Activated CD8-positive, alpha-beta T cell treated with anti-CD3 and anti-CD28 coated beads for 36 hours (primary cell): ENCODE data around the gene EYS. TPM values are rescaled to one million over a fixed set of nuclear protein-coding genes. Genes with fewer than 3 reads are reported as not detected.
"Not testable (repeated sequence)": the region's sequence is repeated elsewhere in the genome, so short reads cannot be mapped to it uniquely, and the experiment has no call there.

Source experiments
- ATAC-seq: fragments of 200-7000 bp; cut with Tn5 transposase; one replicate; pipeline ENCODE4 v1.10.0; 2021; ENCODE audit warnings: mild to moderate bottlenecking, moderate library complexity
- CTCF ChIA-PET: fragments of 350-600 bp; sonication (Branson Sonifier 250); formaldehyde crosslinking; loops from one replicate; lab custom pipeline; 2021; ENCODE audit warnings: antibody characterized with exemption; lab: Charles Lee
- POLR2A ChIA-PET: fragments of 350-600 bp; sonication (Branson Sonifier 250); formaldehyde crosslinking; loops from one replicate; lab custom pipeline; 2021; ENCODE audit warnings: antibody characterized with exemption; lab: Charles Lee
- DNase-seq: peaks from one replicate; pipeline ENCODE4 v3.0.0-alpha.2; 2020
- H3K27ac Mint-ChIP-seq: one replicate; pipeline ENCODE4 v1.8.0; 2021; ENCODE audit warnings: mild to moderate bottlenecking, mixed read lengths
- H3K27me3 Mint-ChIP-seq: one replicate; pipeline ENCODE4 v1.8.0; 2021; ENCODE audit warnings: mixed read lengths
- H3K36me3 Mint-ChIP-seq: one replicate; pipeline ENCODE4 v1.8.0; 2021; ENCODE audit warnings: low read depth, mixed read lengths
- H3K4me1 Mint-ChIP-seq: one replicate; pipeline ENCODE4 v1.8.0; 2021; ENCODE audit warnings: low read depth, mixed read lengths
- H3K4me3 Mint-ChIP-seq: one replicate; pipeline ENCODE4 v1.8.0; 2021; ENCODE audit warnings: mild to moderate bottlenecking, moderate library complexity, mixed read lengths
- H3K9me3 Mint-ChIP-seq: one replicate; pipeline ENCODE4 v1.8.0; 2021; ENCODE audit warnings: mixed read lengths
- intact Hi-C: fragments of 100-400 bp; cut with micrococcal nuclease; formaldehyde crosslinking; loops from one replicate; pipeline ENCODE4 v1.10.0; 2022
- total RNA-seq, 2 experiments: library from RNA; stranded (reverse); gene quantifications; one replicate each; pipeline ENCODE4 v1.2.3, GENCODE V29; 2021
- TF ChIP-seq, protein P1 (sequence below): fragments of 200-600 bp; IDR thresholded peaks from one replicate; pipeline ENCODE4 v1.8.0; 2022; ENCODE audit warnings: antibody characterized with exemption, mild to moderate bottlenecking

EYS gene
- total RNA-seq, 2 experiments from 2014 or later = not detected

- POLR2A ChIA-PET = no interaction called here
- CTCF ChIA-PET = no interaction called here
- no peaks in the 10 kb centered on the region for H3K36me3 Mint-ChIP-seq
- ATAC-seq (no peak), DNase-seq (no peak)
- peaks cover 4% of the 10 kb centered on the region for H3K9me3 Mint-ChIP-seq
- no peak overlapping the region for H3K4me3 Mint-ChIP-seq
- no peak overlapping the region for H3K27ac Mint-ChIP-seq
- no peaks in the 10 kb centered on the region for H3K4me1 Mint-ChIP-seq
- H3K27me3 Mint-ChIP-seq = no peaks in the 10 kb centered on the region
- TF ChIP-seq, protein P1, sequence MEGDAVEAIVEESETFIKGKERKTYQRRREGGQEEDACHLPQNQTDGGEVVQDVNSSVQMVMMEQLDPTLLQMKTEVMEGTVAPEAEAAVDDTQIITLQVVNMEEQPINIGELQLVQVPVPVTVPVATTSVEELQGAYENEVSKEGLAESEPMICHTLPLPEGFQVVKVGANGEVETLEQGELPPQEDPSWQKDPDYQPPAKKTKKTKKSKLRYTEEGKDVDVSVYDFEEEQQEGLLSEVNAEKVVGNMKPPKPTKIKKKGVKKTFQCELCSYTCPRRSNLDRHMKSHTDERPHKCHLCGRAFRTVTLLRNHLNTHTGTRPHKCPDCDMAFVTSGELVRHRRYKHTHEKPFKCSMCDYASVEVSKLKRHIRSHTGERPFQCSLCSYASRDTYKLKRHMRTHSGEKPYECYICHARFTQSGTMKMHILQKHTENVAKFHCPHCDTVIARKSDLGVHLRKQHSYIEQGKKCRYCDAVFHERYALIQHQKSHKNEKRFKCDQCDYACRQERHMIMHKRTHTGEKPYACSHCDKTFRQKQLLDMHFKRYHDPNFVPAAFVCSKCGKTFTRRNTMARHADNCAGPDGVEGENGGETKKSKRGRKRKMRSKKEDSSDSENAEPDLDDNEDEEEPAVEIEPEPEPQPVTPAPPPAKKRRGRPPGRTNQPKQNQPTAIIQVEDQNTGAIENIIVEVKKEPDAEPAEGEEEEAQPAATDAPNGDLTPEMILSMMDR = no peak
- intact Hi-C loops = no loop called here
Measured at GRCh38 chr6:63856271-63856670, 1850.8 kb downstream of the EYS start.

DNA sequence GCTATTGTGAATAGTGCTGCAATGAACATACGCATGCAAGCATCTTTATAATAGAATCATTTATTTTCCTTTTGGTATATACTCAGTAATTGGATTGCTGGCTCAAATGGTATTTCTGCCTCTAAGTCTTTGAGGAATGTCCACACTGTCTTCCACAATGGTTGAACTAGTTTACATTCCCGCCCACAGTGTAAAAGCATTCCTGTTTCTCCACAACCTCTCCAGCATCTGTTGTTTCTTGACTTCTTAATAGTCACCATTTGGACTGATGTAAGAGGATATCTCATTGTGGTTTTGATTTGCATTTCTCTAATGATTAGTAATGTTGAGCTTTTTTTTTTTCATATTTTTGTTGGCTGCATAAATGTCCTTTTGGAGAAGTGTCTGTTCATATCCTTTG is 1862.7 kb downstream of the EYS start:
- ATAC-seq (no peak), DNase-seq (no peak)
- H3K27me3 Mint-ChIP-seq = no peaks in the 10 kb centered on the region
- no peak overlapping the region for H3K27ac Mint-ChIP-seq
- no peaks in the 10 kb centered on the region for H3K4me1 Mint-ChIP-seq
- peaks cover 7% of the 10 kb centered on the region for H3K9me3 Mint-ChIP-seq
- H3K4me3 Mint-ChIP-seq = no peak overlapping the region
- POLR2A ChIA-PET = no interaction called here
- intact Hi-C loops = no loop called here
- CTCF ChIA-PET = no interaction called here
- H3K36me3 Mint-ChIP-seq = no peaks in the 10 kb centered on the region
- TF ChIP-seq, protein P1 = no peak

GRCh38 chr6:63839485-63839884 is 1867.5 kb downstream of the EYS start:
- H3K36me3 Mint-ChIP-seq = no peaks in the 10 kb centered on the region
- intact Hi-C loops = no loop called here
- POLR2A ChIA-PET = no interaction called here
- no peak overlapping the region for H3K4me3 Mint-ChIP-seq
- H3K4me1 Mint-ChIP-seq = no peaks in the 10 kb centered on the region
- no peak overlapping the region for H3K27ac Mint-ChIP-seq
- no peak for DNase-seq
- TF ChIP-seq, protein P1 = no peak
- H3K9me3 Mint-ChIP-seq = peaks cover 8% of the 10 kb centered on the region
- no peak for ATAC-seq
- no peaks in the 10 kb centered on the region for H3K27me3 Mint-ChIP-seq
- CTCF ChIA-PET = no interaction called here

- H3K36me3 Mint-ChIP-seq, H3K4me1 Mint-ChIP-seq: not testable (repeated sequence)
Measured at GRCh38 chr6:63828678-63829077, 1878.3 kb downstream of the EYS start.

DNA sequence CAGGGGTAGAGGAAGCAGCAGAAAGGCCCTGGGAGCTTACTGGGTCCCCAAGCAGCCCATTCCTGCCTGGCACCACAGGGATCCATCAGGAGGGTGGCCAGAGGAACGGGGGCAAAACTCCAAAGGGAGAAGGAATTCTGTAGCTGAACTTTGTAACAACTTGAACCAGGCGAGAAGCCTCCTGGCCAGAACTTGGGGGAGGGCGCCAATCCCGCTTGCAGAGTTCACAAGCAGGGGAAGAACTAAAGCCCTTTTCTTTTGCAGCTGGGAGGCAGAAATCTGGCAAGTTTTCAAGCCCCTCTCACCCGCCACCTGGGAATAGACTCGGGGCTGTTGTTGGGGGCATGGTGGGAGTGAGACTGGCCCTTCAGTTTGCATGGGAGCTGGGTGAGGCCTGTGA is 1882.3 kb downstream of the EYS start:
- no peak overlapping the region for H3K27ac Mint-ChIP-seq
- ATAC-seq = no peak
- TF ChIP-seq, protein P1 = no peak
- ChIA-PET POLR2A (no interaction called here), CTCF (no interaction called here)
- H3K4me1 Mint-ChIP-seq = no peaks in the 10 kb centered on the region
- H3K4me3 Mint-ChIP-seq = no peak overlapping the region
- no peaks in the 10 kb centered on the region for H3K27me3 Mint-ChIP-seq
- peaks cover 13% of the 10 kb centered on the region for H3K9me3 Mint-ChIP-seq
- intact Hi-C loops = no loop called here
- DNase-seq = no peak
- H3K36me3 Mint-ChIP-seq = no peaks in the 10 kb centered on the region

More at GRCh38 chr6:63828678-63829077, 1878.3 kb downstream of the EYS start:
- CTCF ChIA-PET, H3K4me3 Mint-ChIP-seq, intact Hi-C loops, H3K27me3 Mint-ChIP-seq, ATAC-seq, H3K27ac Mint-ChIP-seq, POLR2A ChIA-PET, DNase-seq: not testable (repeated sequence)
- H3K9me3 Mint-ChIP-seq = peaks cover 18% of the 10 kb centered on the region

DNA sequence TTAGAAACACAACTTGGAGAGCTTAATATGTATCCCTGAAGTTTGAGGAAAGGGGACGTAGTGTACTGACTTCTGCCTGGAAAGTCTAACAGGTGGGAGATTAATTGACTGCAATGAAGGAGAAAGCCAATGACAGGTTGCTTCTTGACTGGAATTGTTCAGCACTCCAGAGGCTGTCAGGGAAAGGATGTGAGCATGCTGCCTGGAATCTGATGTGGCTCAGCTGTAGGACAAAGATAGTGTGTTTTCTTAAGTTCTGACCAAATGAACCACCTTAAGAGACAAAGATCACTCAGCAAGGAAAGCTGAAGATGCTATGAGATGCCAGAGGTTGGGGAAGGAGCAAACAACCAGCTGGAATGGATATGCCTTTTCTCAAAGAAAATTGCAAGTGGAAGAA is 1885.6 kb downstream of the EYS start:
- ChIA-PET CTCF (no interaction called here), POLR2A (interaction anchor here (0.7 kb wide), 1 partner anchor 482 kb away, joined by 3 read pairs; no protein-coding TSS in a partner anchor)
- intact Hi-C loops = no loop called here
- ATAC-seq = no peak
- Mint-ChIP-seq H3K9me3 (no peaks in the 10 kb centered on the region), H3K27ac (no peak overlapping the region), H3K4me1 (no peaks in the 10 kb centered on the region), H3K27me3 (no peaks in the 10 kb centered on the region), H3K4me3 (no peak overlapping the region), H3K36me3 (no peaks in the 10 kb centered on the region)
- TF ChIP-seq, protein P1 = no peak
- DNase-seq = no peak
